Esophagus muscularis mucosa (tissue), 3 donors: ENCODE measurements around the gene COPB2.

Experiments
- CTCF ChIP-seq, 3 experiments: fragments of 200-600 bp in 2 of 3; fragments of 450-650 bp in 1 of 3; sonication (generic) in 2 of 3; IDR thresholded peaks; one replicate each; pipeline ENCODE4 v1.5.1; 2017 to 2019; ENCODE audit warnings: antibody characterized with exemption in 3 of 3, mild to moderate bottlenecking in 2 of 3, moderate library complexity in 1 of 3
- POLR2AphosphoS5 ChIP-seq, 2 donors: sonication (generic); formaldehyde crosslinking; IDR thresholded peaks; one replicate each; pipeline ENCODE4 v1.6.1; 2017; ENCODE audit warnings: antibody characterized with exemption in 2 of 2

DNA sequence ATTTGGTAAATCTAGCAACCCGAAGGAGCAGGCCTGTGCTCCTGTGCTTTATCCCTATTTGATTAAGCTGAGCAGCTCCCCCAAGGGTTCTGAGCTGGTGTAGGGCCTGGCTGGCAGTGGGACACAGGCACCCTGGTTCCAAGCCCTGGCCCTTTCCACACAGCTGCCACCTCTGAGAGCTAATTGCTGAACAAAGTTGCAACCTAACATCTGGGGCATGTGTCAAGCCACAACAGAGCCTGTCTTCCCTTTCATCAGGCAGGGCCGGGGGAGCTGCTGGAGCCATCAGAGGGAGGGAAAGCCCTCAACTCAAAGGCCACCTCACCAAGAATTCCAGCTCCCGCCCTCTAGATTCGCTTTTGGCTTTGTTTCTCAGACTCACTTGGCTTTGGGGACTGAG lies 62.7 kb downstream of the COPB2 start:
- no peak for TF ChIP-seq POLR2AphosphoS5 (IDR thresholded peaks at IDR 0.05)
- TF ChIP-seq CTCF (IDR thresholded peaks at IDR 0.05): no peak
